Vagina (tissue), 2 donors: ENCODE data around the gene SYT11.

Source experiments
- CTCF ChIP-seq, 3 experiments: fragments of 450-650 bp in 2 of 3; fragments of 200-600 bp in 1 of 3; sonication (generic) in 1 of 3; IDR thresholded peaks; one replicate each; pipeline ENCODE4 v1.5.1; 2017 to 2019; ENCODE audit warnings: antibody characterized with exemption in 3 of 3, mild to moderate bottlenecking in 2 of 3, moderate library complexity in 2 of 3
- POLR2A ChIP-seq, 2 donors: fragments of 450-650 bp; IDR thresholded peaks; one replicate each; pipeline ENCODE4 v1.6.1; 2017; ENCODE audit warnings: antibody characterized with exemption in 2 of 2, mild to moderate bottlenecking in 2 of 2, moderate library complexity in 2 of 2
- POLR2AphosphoS5 ChIP-seq, 2 donors: sonication (generic); formaldehyde crosslinking; IDR thresholded peaks; one replicate each; pipeline ENCODE4 v1.9.0; 2017; ENCODE audit warnings: antibody characterized with exemption in 2 of 2, mild to moderate bottlenecking in 2 of 2, low read depth in 1 of 2; ENCODE audit not compliant: insufficient read depth in 1 of 2

DNA sequence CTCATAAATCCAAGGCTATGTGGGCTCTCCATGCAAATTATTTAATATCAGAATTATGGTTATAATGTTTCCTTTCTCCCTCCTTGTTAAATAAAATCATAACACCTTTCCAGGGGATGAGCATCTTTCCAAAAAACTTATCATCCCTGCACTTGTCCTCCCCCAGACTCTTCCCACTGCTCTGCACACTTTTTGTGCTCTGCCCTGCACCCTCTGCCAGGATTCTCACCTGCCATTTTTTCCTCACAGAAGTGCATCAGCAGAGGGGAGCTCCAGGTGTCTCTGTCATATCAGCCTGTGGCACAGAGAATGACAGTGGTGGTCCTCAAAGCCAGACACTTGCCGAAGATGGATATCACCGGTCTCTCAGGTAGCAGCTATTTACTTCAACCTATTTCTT lies 20.9 kb downstream of the SYT11 start:
- no peak for TF ChIP-seq CTCF (IDR thresholded peaks at IDR 0.05)
- no peak for TF ChIP-seq POLR2AphosphoS5 (IDR thresholded peaks at IDR 0.05; ENCODE audit: insufficient read depth in 1 of 2, low read depth in 1 of 2)
- TF ChIP-seq POLR2A (IDR thresholded peaks at IDR 0.05), result no peak
